AG04450 (cell line): ENCODE measurements around the gene PHOSPHO2. TPM values are rescaled to one million over a fixed set of nuclear protein-coding genes. Genes with fewer than 3 reads are reported as not detected.

ENCODE experiments used
- CTCF ChIA-PET: fragments of 300-600, 350-600 bp; formaldehyde crosslinking; extraction: SDS; loops from one replicate; lab custom pipeline; 2022; ENCODE audit warnings: antibody characterized with exemption, inconsistent platforms; lab: Charles Lee
- POLR2A ChIA-PET: fragments of 350-600 bp; formaldehyde crosslinking; extraction: SDS; loops from one replicate; lab custom pipeline; 2021; ENCODE audit warnings: antibody characterized with exemption, inconsistent platforms; lab: Yijun Ruan, JAX
- DNase-seq: peaks from one replicate; pipeline ENCODE4 v3.0.0-alpha.2; 2011; ENCODE audit warnings: low read depth, low spot score
- H3K27ac ChIP-seq: one replicate; pipeline ENCODE4 v1.5.1; 2012; ENCODE audit warnings: low read depth, low read length, control low read depth
- H3K27me3 ChIP-seq: one replicate; pipeline ENCODE4 v1.6.0; 2012; ENCODE audit warnings: low read length; ENCODE audit not compliant: control insufficient read depth, insufficient read depth
- H3K4me3 ChIP-seq: 2 replicates; pipeline ENCODE4 v1.5.1; 2011; ENCODE audit warnings: mild to moderate bottlenecking, low read depth, low read length, control low read depth
- H3K9me3 ChIP-seq: 2 replicates; pipeline ENCODE4 v1.5.1; 2012; ENCODE audit warnings: low read length; ENCODE audit not compliant: control insufficient read depth, insufficient read depth
- CTCF ChIP-seq: IDR thresholded peaks from 2 replicates; pipeline ENCODE4 v1.5.1; 2011; ENCODE audit warnings: low read depth, low read length, control low read depth, inconsistent platforms
- polyA plus RNA-seq: library from polyadenylated mRNA; depleted of rRNA; stranded (reverse); fragments of >200 nt; gene quantifications from 2 replicates; pipeline ENCODE4 v1.2.3, GENCODE V29; 2011

PHOSPHO2 gene
- polyA plus RNA-seq, 1 experiment = 1.9 TPM

- CTCF ChIA-PET = interaction anchor here (1.1 kb wide), 1 partner anchor 57 kb away, joined by 7 read pairs; no protein-coding TSS in a partner anchor
- POLR2A ChIA-PET = no interaction called here
- TF ChIP-seq CTCF = no peak
- Histone ChIP-seq H3K4me3 (peak overlapping the region; percentile 66), H3K27ac (peak overlapping the region; percentile 11), H3K9me3 (no peaks in the 10 kb centered on the region), H3K27me3 (peaks cover 7% of the 10 kb centered on the region)
- DNase-seq = no peak
Observed at GRCh38 chr2:169732583-169733358, 38.5 kb downstream of the PHOSPHO2 start.

- Histone ChIP-seq H3K27ac (no peak overlapping the region), H3K27me3 (peaks cover 7% of the 10 kb centered on the region), H3K9me3 (no peaks in the 10 kb centered on the region), H3K4me3 (peak overlapping the region; percentile 66)
- no peak for TF ChIP-seq CTCF
- ChIA-PET CTCF (no interaction called here), POLR2A (no interaction called here)
- DNase-seq = no peak
Observed at GRCh38 chr2:169734169-169734847, 40.0 kb downstream of the PHOSPHO2 start.

DNA sequence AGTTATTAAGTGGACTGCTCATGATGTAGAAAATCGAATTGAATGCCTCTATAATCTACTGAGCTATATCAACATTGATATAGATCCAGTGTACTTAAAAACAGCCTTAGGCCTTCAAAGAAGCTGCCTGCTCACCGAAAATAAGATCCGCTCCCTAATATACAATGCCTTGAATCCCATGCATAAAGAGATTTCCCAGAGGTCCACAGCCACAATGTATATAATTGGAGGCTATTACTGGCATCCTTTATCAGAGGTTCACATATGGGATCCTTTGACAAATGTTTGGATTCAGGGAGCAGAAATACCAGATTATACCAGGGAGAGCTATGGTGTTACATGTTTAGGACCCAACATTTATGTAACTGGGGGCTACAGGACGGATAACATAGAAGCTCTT is 41.4 kb downstream of the PHOSPHO2 start:
- H3K27ac ChIP-seq = no peak overlapping the region
- CTCF ChIA-PET = interaction anchor here (0.7 kb wide), 1 partner anchor 1078 kb away, joined by 3 read pairs; no protein-coding TSS in a partner anchor

GRCh38 chr2:169736902-169737301 is 42.6 kb downstream of the PHOSPHO2 start:
- DNase-seq = no peak
- Histone ChIP-seq H3K9me3 (no peaks in the 10 kb centered on the region), H3K4me3 (no peak overlapping the region), H3K27me3 (peaks cover 7% of the 10 kb centered on the region), H3K27ac (no peak overlapping the region)
- CTCF ChIA-PET = interaction anchor here (0.7 kb wide), 1 partner anchor 210 kb away, joined by 3 read pairs; no protein-coding TSS in a partner anchor
- TF ChIP-seq CTCF = no peak
- POLR2A ChIA-PET = no interaction called here

More for the DNA sequence above, 41.4 kb downstream of the PHOSPHO2 start:
- H3K27me3 ChIP-seq = peaks cover 7% of the 10 kb centered on the region
- POLR2A ChIA-PET = no interaction called here
- no peak for DNase-seq
- H3K9me3 ChIP-seq = no peaks in the 10 kb centered on the region
- H3K4me3 ChIP-seq = no peak overlapping the region
- TF ChIP-seq CTCF = no peak
